H9 (cell line): ENCODE data around the gene DCST1. TPM values are rescaled to one million over a fixed set of nuclear protein-coding genes. Genes with fewer than 3 reads are reported as not detected.
"Not testable (repeated sequence)": the region's sequence is repeated elsewhere in the genome, so short reads cannot be mapped to it uniquely, and the experiment has no call there.

Source experiments
- DNase-seq: peaks from one replicate; pipeline ENCODE4 v3.0.0-alpha.2; 2017
- H2AFZ ChIP-seq: one replicate; pipeline ENCODE4 v1.6.1; 2013; ENCODE audit warnings: mild to moderate bottlenecking, low read length, control low read depth, moderate library complexity
- H2AK5ac ChIP-seq: 2 replicates; pipeline ENCODE4 v1.6.1; 2013; ENCODE audit warnings: low read length, control low read depth, mixed read lengths; ENCODE audit not compliant: insufficient read length
- H2BK120ac ChIP-seq: one replicate; pipeline ENCODE4 v1.6.1; 2013; ENCODE audit warnings: low read depth, mild to moderate bottlenecking, low read length, control low read depth, inconsistent platforms; ENCODE audit not compliant: poor library complexity, severe bottlenecking
- H2BK12ac ChIP-seq: 2 replicates; pipeline ENCODE4 v1.6.1; 2013; ENCODE audit warnings: low read length, control low read depth, mixed read lengths, low read depth; ENCODE audit not compliant: insufficient read length
- H2BK15ac ChIP-seq: 2 replicates; pipeline ENCODE4 v1.6.1; 2013; ENCODE audit warnings: low read depth, low read length, control low read depth
- H2BK20ac ChIP-seq: one replicate; pipeline ENCODE4 v1.6.1; 2013; ENCODE audit warnings: low read depth, mild to moderate bottlenecking, low read length, control low read depth, inconsistent platforms; ENCODE audit not compliant: poor library complexity, severe bottlenecking
- H2BK5ac ChIP-seq: 2 replicates; pipeline ENCODE4 v1.6.1; 2013; ENCODE audit warnings: low read length, control low read depth, mixed read lengths; ENCODE audit not compliant: insufficient read length
- H3K14ac ChIP-seq: 2 replicates; pipeline ENCODE4 v1.6.1; 2013; ENCODE audit warnings: low read length, control low read depth; ENCODE audit not compliant: insufficient read depth
- H3K18ac ChIP-seq: 2 replicates; pipeline ENCODE4 v1.6.1; 2013; ENCODE audit warnings: low read depth, mild to moderate bottlenecking, mixed read lengths, low read length, control low read depth; ENCODE audit not compliant: insufficient read length
- H3K23ac ChIP-seq: 2 replicates; pipeline ENCODE4 v1.6.1; 2013; ENCODE audit warnings: low read length, control low read depth, mixed read lengths, low read depth; ENCODE audit not compliant: insufficient read length
- H3K23me2 ChIP-seq: 2 replicates; pipeline ENCODE4 v1.6.1; 2013; ENCODE audit warnings: low read depth, mild to moderate bottlenecking, mixed read lengths, low read length, control low read depth; ENCODE audit not compliant: insufficient read length, poor library complexity, severe bottlenecking
- H3K27ac ChIP-seq: 2 replicates; pipeline ENCODE4 v1.5.1; 2013; ENCODE audit warnings: low read length, control low read depth, mixed read lengths, low read depth; ENCODE audit not compliant: insufficient read length
- H3K27me3 ChIP-seq: 2 replicates; pipeline ENCODE4 v1.6.1; 2013; ENCODE audit warnings: low read length, control low read depth, inconsistent platforms; ENCODE audit not compliant: insufficient read depth
- H3K4ac ChIP-seq: 2 replicates; pipeline ENCODE4 v1.6.1; 2013; ENCODE audit warnings: low read depth, mild to moderate bottlenecking, control low read depth, inconsistent platforms, low read length, moderate library complexity
- H3K4me1 ChIP-seq: 2 replicates; pipeline ENCODE4 v1.6.1; 2013; ENCODE audit warnings: low read length, control low read depth, inconsistent platforms; ENCODE audit not compliant: insufficient read depth
- H3K4me2 ChIP-seq: 2 replicates; pipeline ENCODE4 v1.6.1; 2013; ENCODE audit warnings: low read length, control low read depth, mixed read lengths; ENCODE audit not compliant: insufficient read length, insufficient read depth
- H3K56ac ChIP-seq: 2 replicates; pipeline ENCODE4 v1.6.1; 2013; ENCODE audit warnings: low read depth, mild to moderate bottlenecking, mixed read lengths, low read length, control low read depth; ENCODE audit not compliant: insufficient read length
- H3K79me1 ChIP-seq: 2 replicates; pipeline ENCODE4 v1.6.1; 2013; ENCODE audit warnings: low read depth, mild to moderate bottlenecking, moderate library complexity, low read length, control low read depth, inconsistent platforms; ENCODE audit not compliant: insufficient read depth, poor library complexity, severe bottlenecking
- H3K79me2 ChIP-seq: 2 replicates; pipeline ENCODE4 v1.6.1; 2013; ENCODE audit warnings: low read length, control low read depth, inconsistent platforms; ENCODE audit not compliant: insufficient read depth
- H3K9ac ChIP-seq: 2 replicates; pipeline ENCODE4 v1.6.1; 2013; ENCODE audit warnings: low read length, control low read depth, mixed read lengths; ENCODE audit not compliant: insufficient read length; ENCODE audit errors: extremely low read depth
- H3K9me3 ChIP-seq: one replicate; pipeline ENCODE4 v1.6.1; 2013; ENCODE audit warnings: low read depth, low read length, inconsistent platforms; ENCODE audit not compliant: control insufficient read depth
- H3T11ph ChIP-seq: one replicate; pipeline ENCODE4 v1.6.1; 2013; ENCODE audit warnings: mild to moderate bottlenecking, low read length, control low read depth, inconsistent platforms
- H4K20me1 ChIP-seq: one replicate; pipeline ENCODE4 v1.6.1; 2013; ENCODE audit not compliant: control insufficient read depth, insufficient read length, insufficient read depth
- H4K5ac ChIP-seq: 2 replicates; pipeline ENCODE4 v1.6.1; 2013; ENCODE audit warnings: low read depth, mild to moderate bottlenecking, mixed read lengths, low read length, control low read depth; ENCODE audit not compliant: insufficient read length
- H4K8ac ChIP-seq: replicated peaks from 2 replicates; pipeline ENCODE4 v1.6.1; 2013; ENCODE audit warnings: low read length, control low read depth, mixed read lengths, low read depth; ENCODE audit not compliant: insufficient read length
- H4K91ac ChIP-seq: 2 replicates; pipeline ENCODE4 v1.6.1; 2013; ENCODE audit warnings: low read depth, mild to moderate bottlenecking, moderate library complexity, mixed read lengths, low read length, control low read depth; ENCODE audit not compliant: insufficient read length
- H3K27ac Mint-ChIP-seq, 3 experiments: 2 replicates in 2 of 3; 3 replicates in 1 of 3; pipeline ENCODE4 v1.8.0; 2020 to 2021; ENCODE audit warnings: mixed read lengths in 3 of 3, mild to moderate bottlenecking in 1 of 3, moderate library complexity in 1 of 3
- H3K27me3 Mint-ChIP-seq: 2 replicates; pipeline ENCODE4 v1.8.0; 2021; ENCODE audit warnings: low read depth, mild to moderate bottlenecking, moderate library complexity, mixed read lengths
- H3K36me3 Mint-ChIP-seq, 3 experiments: 2 replicates in 2 of 3; 3 replicates in 1 of 3; pipeline ENCODE4 v1.8.0; 2020 to 2021; ENCODE audit warnings: low read depth in 3 of 3, mixed read lengths in 3 of 3; ENCODE audit not compliant: insufficient read depth in 1 of 3
- H3K4me1 Mint-ChIP-seq, 2 experiments: 2 replicates each; pipeline ENCODE4 v1.8.0; 2020; ENCODE audit warnings: mixed read lengths in 2 of 2
- H3K4me3 Mint-ChIP-seq, 2 experiments: 2 replicates in 1 of 2; 3 replicates in 1 of 2; pipeline ENCODE4 v1.8.0; 2020 to 2021; ENCODE audit warnings: mild to moderate bottlenecking in 2 of 2, mixed read lengths in 2 of 2, moderate library complexity in 1 of 2
- H3K9me3 Mint-ChIP-seq, 2 experiments: 2 replicates in 1 of 2; 3 replicates in 1 of 2; pipeline ENCODE4 v1.8.0; 2020; ENCODE audit warnings: mild to moderate bottlenecking in 2 of 2, mixed read lengths in 2 of 2, moderate library complexity in 1 of 2
- CTCF ChIP-seq: fragments of 200-600 bp; sonication (generic); conservative IDR thresholded peaks from 3 replicates; pipeline ENCODE4 v1.8.0; 2021; ENCODE audit warnings: antibody characterized with exemption, mild to moderate bottlenecking
- WGBS: extraction: QIAGEN DNeasy Blood & Tissue Kit; methylation state at CpG from one replicate; pipeline ENCODE4 v1.1.7; 2013; ENCODE audit warnings: missing lambda C conversion rate, low lambda C conversion rate, mixed read lengths; ENCODE audit not compliant: insufficient read length; ENCODE audit errors: extremely low coverage; 5-methylcytosine and 5-hydroxymethylcytosine counted together
- total RNA-seq: library from RNA; stranded (reverse); gene quantifications from 2 replicates; pipeline ENCODE4 v1.2.1, GENCODE V29; 2021

The DCST1 gene
- total RNA-seq, 1 experiment from 2014 or later, result not detected

- H3K4me3 Mint-ChIP-seq, H3K27me3 ChIP-seq, H2BK120ac ChIP-seq: not testable (repeated sequence)
Observed at GRCh38 chr1:154995301-154995983, 38.2 kb upstream of the DCST1 start.

More at GRCh38 chr1:154995301-154995983, 38.2 kb upstream of the DCST1 start:
- H3K4me2 ChIP-seq, H3K27ac Mint-ChIP-seq, H3K27me3 Mint-ChIP-seq, H2AK5ac ChIP-seq, H4K5ac ChIP-seq, H3T11ph ChIP-seq, H4K8ac ChIP-seq, H2AFZ ChIP-seq, H2BK20ac ChIP-seq, H3K79me1 ChIP-seq, H3K18ac ChIP-seq, H3K9me3 ChIP-seq, H3K4me1 ChIP-seq, H3K9me3 Mint-ChIP-seq, H2BK12ac ChIP-seq, H3K27ac ChIP-seq, H3K56ac ChIP-seq, H3K23me2 ChIP-seq, H4K91ac ChIP-seq, H3K23ac ChIP-seq, H3K9ac ChIP-seq, H4K20me1 ChIP-seq, H2BK5ac ChIP-seq, H3K79me2 ChIP-seq, H2BK15ac ChIP-seq, H3K4ac ChIP-seq, H3K14ac ChIP-seq: not testable (repeated sequence)
- DNase-seq, result peak; percentile 43
- peak; percentile 66 for TF ChIP-seq CTCF
- Mint-ChIP-seq H3K36me3 (peaks cover 3 to 11% (median 8%) of the 10 kb centered on the region in 3 experiments; a peak in 5 of 7 replicates), H3K4me1 (peaks cover 13 to 27% of the 10 kb centered on the region in 2 experiments)
- no CpG with 5 or more reads among the region's 13 CpGs for WGBS
